Dendritic cell treated with granulocyte-macrophage colony-stimulating factor and Interleukin-4, amounts not matched to agents 40 ng/mL and 50 ng/mL, for 4 days (primary cell): ENCODE measurements around the gene PGPEP1.
"Not testable (repeated sequence)": the region's sequence is repeated elsewhere in the genome, so short reads cannot be mapped to it uniquely, and the experiment has no call there.

Experiments used
- H3K27ac Mint-ChIP-seq: one replicate; pipeline ENCODE4 v1.8.0; 2022; ENCODE audit warnings: mild to moderate bottlenecking, mixed read lengths
- H3K27me3 Mint-ChIP-seq: one replicate; pipeline ENCODE4 v1.8.0; 2022; ENCODE audit warnings: mild to moderate bottlenecking, mixed read lengths
- H3K36me3 Mint-ChIP-seq: one replicate; pipeline ENCODE4 v1.8.0; 2022; ENCODE audit warnings: low read depth, mixed read lengths
- H3K4me1 Mint-ChIP-seq: one replicate; pipeline ENCODE4 v1.8.0; 2022; ENCODE audit warnings: low read depth, mixed read lengths
- H3K4me3 Mint-ChIP-seq: one replicate; pipeline ENCODE4 v1.8.0; 2022; ENCODE audit warnings: mild to moderate bottlenecking, moderate library complexity, mixed read lengths
- H3K9me3 Mint-ChIP-seq: one replicate; pipeline ENCODE4 v1.8.0; 2022; ENCODE audit warnings: mixed read lengths
- intact Hi-C: fragments of 100-400 bp; cut with micrococcal nuclease; formaldehyde crosslinking; loops from one replicate; pipeline ENCODE4 v1.15.0; 2022

The PGPEP1 gene

GRCh38 chr19:18311502-18312091 lies 28.8 kb upstream of the PGPEP1 start:
- Mint-ChIP-seq H3K27me3 (no peaks in the 10 kb centered on the region), H3K27ac (no peak overlapping the region), H3K9me3 (no peaks in the 10 kb centered on the region), H3K36me3 (peaks cover 98% of the 10 kb centered on the region), H3K4me3 (no peak overlapping the region), H3K4me1 (peaks cover 21% of the 10 kb centered on the region)
- intact Hi-C loops = no loop called here

- intact Hi-C loops = no loop called here
- Mint-ChIP-seq H3K27ac (peak overlapping the region; percentile 50), H3K36me3 (peaks cover 93% of the 10 kb centered on the region), H3K27me3 (no peaks in the 10 kb centered on the region), H3K9me3 (no peaks in the 10 kb centered on the region), H3K4me1 (peaks cover 16% of the 10 kb centered on the region), H3K4me3 (no peak overlapping the region)
These were observed 28.3 kb upstream of the PGPEP1 start for GRCh38 chr19:18312092-18312534.

- Mint-ChIP-seq H3K27me3 (no peaks in the 10 kb centered on the region), H3K4me3 (no peak overlapping the region), H3K36me3 (peaks cover 80% of the 10 kb centered on the region), H3K4me1 (peaks cover 19% of the 10 kb centered on the region), H3K9me3 (no peaks in the 10 kb centered on the region), H3K27ac (no peak overlapping the region)
- intact Hi-C loops = no loop called here
These were observed 27.0 kb upstream of the PGPEP1 start for GRCh38 chr19:18313398-18313797.

- peaks cover 48% of the 10 kb centered on the region for H3K36me3 Mint-ChIP-seq
- H3K27ac Mint-ChIP-seq = peak overlapping the region; percentile 96
- no peaks in the 10 kb centered on the region for H3K27me3 Mint-ChIP-seq
- peaks cover 53% of the 10 kb centered on the region for H3K4me1 Mint-ChIP-seq
- H3K4me3 Mint-ChIP-seq = peak overlapping the region; percentile 68
- intact Hi-C loops = loop anchor here (1.0 kb wide), 1 partner anchor 13 kb away; no protein-coding TSS in a partner anchor
- no peaks in the 10 kb centered on the region for H3K9me3 Mint-ChIP-seq
These were observed 22.2 kb upstream of the PGPEP1 start for GRCh38 chr19:18317961-18318800.

- Mint-ChIP-seq H3K27ac (peak overlapping the region; percentile 96), H3K4me1 (peaks cover 64% of the 10 kb centered on the region), H3K27me3 (no peaks in the 10 kb centered on the region), H3K36me3 (peaks cover 33% of the 10 kb centered on the region), H3K4me3 (peak overlapping the region; percentile 57), H3K9me3 (no peaks in the 10 kb centered on the region)
- intact Hi-C loops = loop anchor here (10.0 kb wide), 1 partner anchor 115 kb away; the partner anchor contains the start of gene RAB3A
These were observed 20.7 kb upstream of the PGPEP1 start for GRCh38 chr19:18319591-18320135.

- no peaks in the 10 kb centered on the region for H3K9me3 Mint-ChIP-seq
- no peaks in the 10 kb centered on the region for H3K27me3 Mint-ChIP-seq
- H3K36me3 Mint-ChIP-seq = peaks cover 18% of the 10 kb centered on the region
- intact Hi-C loops = loop anchor here (10.0 kb wide), 1 partner anchor 116 kb away; the partner anchor contains the start of gene RAB3A
- H3K4me1 Mint-ChIP-seq = peaks cover 64% of the 10 kb centered on the region
- H3K4me3 Mint-ChIP-seq = peak overlapping the region; percentile 86
- peak overlapping the region; percentile 96 for H3K27ac Mint-ChIP-seq
These were observed 19.3 kb upstream of the PGPEP1 start for GRCh38 chr19:18320865-18321733.

GRCh38 chr19:18321734-18322102 lies 18.7 kb upstream of the PGPEP1 start:
- no peaks in the 10 kb centered on the region for H3K9me3 Mint-ChIP-seq

GRCh38 chr19:18322318-18322758 lies 18.1 kb upstream of the PGPEP1 start:
- peaks cover 64% of the 10 kb centered on the region for H3K4me1 Mint-ChIP-seq
- peak overlapping the region; percentile 86 for H3K4me3 Mint-ChIP-seq
- peaks cover 16% of the 10 kb centered on the region for H3K36me3 Mint-ChIP-seq
- H3K27me3 Mint-ChIP-seq = no peaks in the 10 kb centered on the region
- H3K9me3 Mint-ChIP-seq = no peaks in the 10 kb centered on the region
- peak overlapping the region; percentile 96 for H3K27ac Mint-ChIP-seq
- intact Hi-C loops = loop anchor here (10.0 kb wide), 1 partner anchor 118 kb away; the partner anchor contains the start of gene RAB3A

More at GRCh38 chr19:18321734-18322102, 18.7 kb upstream of the PGPEP1 start:
- Mint-ChIP-seq H3K27ac (peak overlapping the region; percentile 96), H3K4me3 (peak overlapping the region; percentile 86), H3K4me1 (peaks cover 64% of the 10 kb centered on the region), H3K27me3 (no peaks in the 10 kb centered on the region), H3K36me3 (peaks cover 16% of the 10 kb centered on the region)
- intact Hi-C loops = loop anchor here (10.0 kb wide), 1 partner anchor 117 kb away; the partner anchor contains the start of gene RAB3A

- no peaks in the 10 kb centered on the region for H3K27me3 Mint-ChIP-seq
- H3K4me3 Mint-ChIP-seq = peak within 1 kb of the TSS; percentile 86
- H3K4me1 Mint-ChIP-seq = peaks cover 60% of the 10 kb centered on the region
These were observed 17.5 kb upstream of the PGPEP1 start, which contains the start of gene LSM4 for GRCh38 chr19:18322759-18323460. Gene LSM4, minus strand, starts transcription at chr19:18323076. Its CDS starts 56 bp downstream, at chr19:18323020.

GRCh38 chr19:18324373-18324731 lies 16.0 kb upstream of the PGPEP1 start:
- peaks cover 10% of the 10 kb centered on the region for H3K36me3 Mint-ChIP-seq
- H3K9me3 Mint-ChIP-seq, H3K27me3 Mint-ChIP-seq, H3K4me3 Mint-ChIP-seq: not testable (repeated sequence)
- intact Hi-C loops = loop anchor here (10.0 kb wide), 1 partner anchor 120 kb away; the partner anchor contains the start of gene RAB3A
- H3K27ac Mint-ChIP-seq = peak overlapping the region; percentile 96
- peaks cover 55% of the 10 kb centered on the region for H3K4me1 Mint-ChIP-seq

More at GRCh38 chr19:18322759-18323460, 17.5 kb upstream of the PGPEP1 start, which contains the start of gene LSM4:
- Mint-ChIP-seq H3K36me3 (peaks cover 16% of the 10 kb centered on the region), H3K27ac (peak within 1 kb of the TSS; percentile 96), H3K9me3 (no peaks in the 10 kb centered on the region)
- intact Hi-C loops = loop anchor here (1.0 to 10.0 kb wide), 2 partner anchors 44 to 118 kb away; partner anchors contain the start of gene RAB3A

GRCh38 chr19:18326772-18327171 lies 13.6 kb upstream of the PGPEP1 start:
- no peaks in the 10 kb centered on the region for H3K36me3 Mint-ChIP-seq
- no peaks in the 10 kb centered on the region for H3K9me3 Mint-ChIP-seq
- no peaks in the 10 kb centered on the region for H3K27me3 Mint-ChIP-seq
- H3K27ac Mint-ChIP-seq = no peak overlapping the region
- H3K4me1 Mint-ChIP-seq = peaks cover 35% of the 10 kb centered on the region
- H3K4me3 Mint-ChIP-seq = no peak overlapping the region
- intact Hi-C loops = loop anchor here (10.0 kb wide), 1 partner anchor 122 kb away; the partner anchor contains the start of gene RAB3A

GRCh38 chr19:18328340-18329034 lies 11.9 kb upstream of the PGPEP1 start:
- Mint-ChIP-seq H3K27ac (peak overlapping the region; percentile 76), H3K36me3 (no peaks in the 10 kb centered on the region), H3K4me1 (peaks cover 22% of the 10 kb centered on the region), H3K9me3 (no peaks in the 10 kb centered on the region), H3K4me3 (peak overlapping the region; percentile 66), H3K27me3 (no peaks in the 10 kb centered on the region)
- intact Hi-C loops = loop anchor here (1.0 to 10.0 kb wide), 2 partner anchors 49 to 124 kb away; partner anchors contain the start of gene RAB3A
